Gastroesophageal sphincter (tissue), 4 donors: ENCODE measurements around the gene RSL1D1. TPM values are rescaled to one million over a fixed set of nuclear protein-coding genes. Genes with fewer than 3 reads are reported as not detected.
"Not testable (repeated sequence)": the region's sequence is repeated elsewhere in the genome, so short reads cannot be mapped to it uniquely, and the experiment has no call there.

Experiments
- ATAC-seq: fragments of 150-250 bp; one replicate; pipeline ENCODE4 v1.9.1; 2016; ENCODE audit warnings: mild to moderate bottlenecking, moderate library complexity
- H3K27ac ChIP-seq, 4 donors: fragments of 200-600 bp; sonication (generic) in 3 of 4; 1 replicate in 3 of 4; 2 replicates in 1 of 4; pipeline ENCODE4 v1.5.1; 2016 to 2019
- H3K27me3 ChIP-seq: fragments of 200-600 bp; sonication (generic); one replicate; pipeline ENCODE4 v1.5.1; 2019
- H3K36me3 ChIP-seq, 2 donors: fragments of 200-600 bp; sonication (generic); one replicate each; pipeline ENCODE4 v1.5.1; 2019; ENCODE audit warnings: control low read depth in 1 of 2
- H3K4me1 ChIP-seq, 3 donors: fragments of 200-600 bp; sonication (generic); 1 replicate in 2 of 3; 2 replicates in 1 of 3; pipeline ENCODE4 v1.5.1; 2016 to 2019; ENCODE audit warnings: control low read depth in 2 of 3
- H3K4me3 ChIP-seq, 2 donors: fragments of 200-600 bp; sonication (generic); one replicate each; pipeline ENCODE4 v1.5.1; 2019; ENCODE audit warnings: mild to moderate bottlenecking in 1 of 2, moderate library complexity in 1 of 2
- H3K9me3 ChIP-seq, 3 donors: fragments of 200-600 bp; sonication (generic); one replicate each; pipeline ENCODE4 v1.5.1; 2017 to 2019; ENCODE audit warnings: control low read depth in 2 of 3
- EP300 ChIP-seq: sonication (generic); formaldehyde crosslinking; IDR thresholded peaks from one replicate; pipeline ENCODE4 v1.6.1; 2017; ENCODE audit warnings: antibody characterized with exemption, mild to moderate bottlenecking
- POLR2A ChIP-seq, 2 donors: fragments of 450-650 bp; IDR thresholded peaks; one replicate each; pipeline ENCODE4 v1.6.1; 2017; ENCODE audit warnings: antibody characterized with exemption in 2 of 2, mild to moderate bottlenecking in 2 of 2, moderate library complexity in 1 of 2
- POLR2AphosphoS5 ChIP-seq: sonication (generic); formaldehyde crosslinking; IDR thresholded peaks from one replicate; pipeline ENCODE4 v1.6.1; 2017; ENCODE audit warnings: antibody characterized with exemption
- WGBS, 2 donors: methylation state at CpG; one replicate each; pipeline ENCODE4 v1.1.5; 2018; ENCODE audit warnings: low coverage in 1 of 2; 5-methylcytosine and 5-hydroxymethylcytosine counted together
- total RNA-seq, 4 donors: library from RNA; depleted of rRNA; stranded (reverse); fragments of >200 nt; gene quantifications; one replicate each; pipeline ENCODE4 v1.1.0, GENCODE V29; 2016
- TF ChIP-seq, protein P1 (sequence below), 4 experiments: fragments of 200-600 bp in 2 of 4; fragments of 450-650 bp in 2 of 4; sonication (generic) in 1 of 4; IDR thresholded peaks; one replicate each; pipeline ENCODE4 v1.5.1; 2017 to 2019; ENCODE audit warnings: antibody characterized with exemption in 4 of 4, mild to moderate bottlenecking in 2 of 4, moderate library complexity in 2 of 4

RSL1D1 gene
- total RNA-seq, 4 donors from 2014 or later, result 149 to 275 (median 164) TPM

DNA sequence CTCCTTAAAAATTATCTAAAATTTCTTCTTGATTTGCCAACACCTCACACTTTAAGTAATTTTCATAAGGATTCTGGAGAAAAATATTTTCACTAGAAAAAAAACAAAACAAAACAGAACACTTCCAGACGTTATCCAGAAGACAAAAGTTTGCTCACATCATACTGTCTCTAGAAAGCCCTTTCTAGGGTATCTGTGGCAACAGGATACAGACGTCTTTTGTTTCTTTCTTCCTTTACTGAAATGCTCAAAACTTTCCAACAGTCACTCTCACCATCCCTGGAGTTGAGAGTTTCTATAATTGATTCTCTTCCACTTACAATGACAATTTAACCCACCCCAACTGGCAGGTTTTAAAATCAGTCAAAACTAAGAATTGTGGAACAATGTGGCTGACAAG is 56.9 kb downstream of the RSL1D1 start:
- 8 to 16% methylated on average over 2 of the region's 2 CpGs for WGBS, 2 donors
- ATAC-seq, result no peak
- H3K4me3 ChIP-seq, result no peak overlapping the region
- peaks cover 0 to 12% of the 10 kb centered on the region in 2 donors for H3K36me3 ChIP-seq
- H3K9me3 ChIP-seq, result no peaks in the 10 kb centered on the region
- TF ChIP-seq POLR2AphosphoS5, result no peak
- no peak for TF ChIP-seq EP300
- TF ChIP-seq, protein P1, sequence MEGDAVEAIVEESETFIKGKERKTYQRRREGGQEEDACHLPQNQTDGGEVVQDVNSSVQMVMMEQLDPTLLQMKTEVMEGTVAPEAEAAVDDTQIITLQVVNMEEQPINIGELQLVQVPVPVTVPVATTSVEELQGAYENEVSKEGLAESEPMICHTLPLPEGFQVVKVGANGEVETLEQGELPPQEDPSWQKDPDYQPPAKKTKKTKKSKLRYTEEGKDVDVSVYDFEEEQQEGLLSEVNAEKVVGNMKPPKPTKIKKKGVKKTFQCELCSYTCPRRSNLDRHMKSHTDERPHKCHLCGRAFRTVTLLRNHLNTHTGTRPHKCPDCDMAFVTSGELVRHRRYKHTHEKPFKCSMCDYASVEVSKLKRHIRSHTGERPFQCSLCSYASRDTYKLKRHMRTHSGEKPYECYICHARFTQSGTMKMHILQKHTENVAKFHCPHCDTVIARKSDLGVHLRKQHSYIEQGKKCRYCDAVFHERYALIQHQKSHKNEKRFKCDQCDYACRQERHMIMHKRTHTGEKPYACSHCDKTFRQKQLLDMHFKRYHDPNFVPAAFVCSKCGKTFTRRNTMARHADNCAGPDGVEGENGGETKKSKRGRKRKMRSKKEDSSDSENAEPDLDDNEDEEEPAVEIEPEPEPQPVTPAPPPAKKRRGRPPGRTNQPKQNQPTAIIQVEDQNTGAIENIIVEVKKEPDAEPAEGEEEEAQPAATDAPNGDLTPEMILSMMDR (IDR thresholded peaks at IDR 0.05), result no peak
- TF ChIP-seq POLR2A (IDR thresholded peaks at IDR 0.05), result no peak
- H3K27ac ChIP-seq, result peak overlapping the region in 3 of 4 donors; percentile 96 to 99 (median 99)
- no peaks in the 10 kb centered on the region for H3K27me3 ChIP-seq
- peaks cover 10 to 78% (median 40%) of the 10 kb centered on the region in 3 donors for H3K4me1 ChIP-seq

DNA sequence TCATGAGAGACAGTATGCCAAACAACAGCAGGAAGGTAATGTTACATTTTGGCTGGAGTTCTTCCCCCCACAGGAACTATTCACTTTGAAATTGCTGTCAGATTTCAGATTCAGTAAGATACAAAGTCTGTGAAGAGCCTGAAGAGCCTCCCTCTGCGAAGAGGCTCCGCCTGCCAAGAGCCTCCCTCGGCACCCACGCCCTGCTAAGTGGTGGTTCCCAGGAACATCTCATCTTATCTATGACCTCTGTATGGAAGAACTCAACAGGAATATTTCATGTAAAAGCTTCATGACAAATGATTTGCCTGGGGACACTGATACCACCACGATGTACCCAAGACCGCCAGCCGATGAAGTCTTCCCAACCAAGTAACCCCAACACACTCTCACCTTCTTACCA is 57.5 kb downstream of the RSL1D1 start:
- WGBS, 2 donors, result 56 to 94% methylated on average over 3 to 7 of the region's 7 CpGs
- no peak for ATAC-seq
- no peak overlapping the region for H3K4me3 ChIP-seq
- no peaks in the 10 kb centered on the region for H3K9me3 ChIP-seq
- peaks cover 10 to 77% (median 38%) of the 10 kb centered on the region in 3 donors for H3K4me1 ChIP-seq
- no peak for TF ChIP-seq POLR2AphosphoS5
- TF ChIP-seq, protein P1 (IDR thresholded peaks at IDR 0.05), result no peak
- TF ChIP-seq EP300, result no peak
- TF ChIP-seq POLR2A (IDR thresholded peaks at IDR 0.05), result no peak
- no peaks in the 10 kb centered on the region for H3K27me3 ChIP-seq
- H3K27ac ChIP-seq, result peak overlapping the region in 3 of 4 donors; percentile 71 to 99 (median 99)
- peaks cover 0 to 12% of the 10 kb centered on the region in 2 donors for H3K36me3 ChIP-seq

DNA sequence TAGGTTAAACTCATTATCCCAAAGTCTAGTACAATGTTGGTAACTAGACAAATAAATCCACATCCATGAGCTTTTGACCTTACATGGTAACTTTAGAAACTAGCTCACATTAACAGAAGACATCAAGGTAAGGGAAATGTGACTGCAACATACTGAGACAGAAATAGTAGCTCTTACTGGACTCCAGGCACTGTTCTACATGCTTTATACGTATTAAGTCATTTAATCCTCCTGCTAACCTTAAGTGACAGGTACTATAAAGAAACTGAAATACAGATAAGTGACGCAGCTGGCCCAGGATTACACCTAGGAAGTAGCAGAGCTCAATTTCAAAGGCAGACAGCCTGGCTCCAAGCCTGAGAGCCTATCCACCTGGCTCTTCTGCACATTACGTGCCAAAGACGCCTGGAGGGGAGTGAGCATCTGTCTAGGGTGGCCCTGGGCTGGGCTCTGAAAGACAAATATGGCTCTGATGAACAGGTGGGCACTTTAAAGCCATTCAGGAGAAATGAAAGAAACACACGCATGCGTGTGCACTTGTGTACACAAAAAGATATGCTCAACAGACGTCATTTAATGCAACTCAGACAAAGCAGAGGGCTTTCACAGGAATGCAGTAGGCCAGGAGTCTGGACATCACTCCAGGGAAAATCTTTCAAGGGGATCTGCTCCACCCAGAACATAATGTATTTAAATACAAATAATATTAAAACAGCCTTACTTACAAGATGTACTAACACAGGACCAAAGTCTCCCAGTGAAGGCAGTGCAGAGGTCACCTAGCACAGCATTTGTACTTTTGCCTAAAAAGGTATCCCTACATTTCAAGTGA is 58.7 kb downstream of the RSL1D1 start:
- H3K27ac ChIP-seq, result peak overlapping the region; percentile 48 to 99 (median 85)
- H3K36me3 ChIP-seq, result peaks cover 0 to 12% of the 10 kb centered on the region in 2 donors
- no peaks in the 10 kb centered on the region for H3K9me3 ChIP-seq
- no peak overlapping the region for H3K4me3 ChIP-seq
- H3K27me3 ChIP-seq, result no peaks in the 10 kb centered on the region
- no peak for TF ChIP-seq POLR2A (IDR thresholded peaks at IDR 0.05)
- peak; percentile 25 for TF ChIP-seq POLR2AphosphoS5
- ATAC-seq, result no peak
- 20 to 55% methylated on average over 6 to 7 of the region's 7 CpGs for WGBS, 2 donors
- H3K4me1 ChIP-seq, result peaks cover 5 to 75% (median 28%) of the 10 kb centered on the region in 3 donors

DNA sequence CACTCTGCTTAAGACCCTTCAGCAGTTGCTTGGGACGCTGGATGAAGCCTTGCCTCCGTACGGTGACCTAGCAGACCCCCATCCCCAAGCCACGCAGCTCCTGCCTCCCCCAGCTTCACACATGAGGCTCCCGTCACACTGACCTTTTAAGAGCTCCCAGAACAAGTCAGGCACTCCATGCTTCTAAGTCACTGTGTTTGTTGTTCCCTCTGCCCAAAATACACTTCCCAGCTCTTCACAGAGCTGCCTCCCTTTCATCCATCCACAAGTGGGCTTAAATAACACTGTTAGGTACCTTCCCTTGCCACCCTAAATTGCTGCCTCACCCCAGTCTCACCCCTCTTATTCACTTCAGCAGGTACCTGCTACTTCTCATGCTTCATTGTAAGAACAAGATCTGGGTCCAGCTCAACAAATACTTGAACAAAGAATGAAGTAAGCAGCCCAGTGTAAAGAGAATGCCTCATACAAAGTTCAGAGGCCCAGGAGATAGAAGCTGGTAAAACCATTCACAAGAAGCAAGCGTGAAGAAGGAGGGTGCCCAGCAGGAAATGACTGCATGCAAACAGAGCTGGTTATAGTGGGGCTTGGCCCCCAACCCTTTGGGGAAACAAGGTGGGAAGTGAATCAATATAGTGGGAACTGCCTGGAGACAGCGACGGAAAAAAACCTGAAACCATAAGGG is 60.1 kb downstream of the RSL1D1 start:
- TF ChIP-seq POLR2AphosphoS5, result no peak
- TF ChIP-seq, protein P1 (IDR thresholded peaks at IDR 0.05), result no peak
- WGBS, 2 donors, result 40 to 67% methylated on average over 1 to 8 of the region's 8 CpGs
- peak overlapping the region in 3 of 4 donors; percentile 59 to 99 (median 99) for H3K27ac ChIP-seq
- H3K36me3 ChIP-seq, result peaks cover 0 to 12% of the 10 kb centered on the region in 2 donors
- peaks cover 5 to 87% (median 28%) of the 10 kb centered on the region in 3 donors for H3K4me1 ChIP-seq
- H3K27me3 ChIP-seq, result no peaks in the 10 kb centered on the region
- H3K9me3 ChIP-seq, result no peaks in the 10 kb centered on the region
- H3K4me3 ChIP-seq, result no peak overlapping the region
- ATAC-seq, result no peak

DNA sequence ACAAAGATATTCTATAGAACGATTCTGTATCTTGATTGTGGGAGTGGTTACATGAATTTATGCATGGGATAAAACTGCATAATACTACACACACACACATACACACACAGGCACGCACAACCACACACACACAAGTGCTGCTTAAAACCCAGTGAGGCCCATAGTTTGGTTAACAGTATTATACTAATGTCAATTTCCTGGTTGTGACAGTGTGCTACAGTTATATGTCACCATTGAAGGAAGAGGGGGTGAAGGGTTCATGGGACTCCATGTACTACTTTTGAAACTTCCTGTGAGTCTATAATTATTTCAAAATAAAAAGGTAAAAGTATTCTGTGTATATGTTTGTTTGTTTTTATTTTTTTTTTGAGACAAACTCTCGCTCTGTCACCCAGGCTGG is 62.4 kb downstream of the RSL1D1 start:
- WGBS, 2 donors, result 88 to 95% methylated on average over 3 of the region's 3 CpGs
- no peaks in the 10 kb centered on the region for H3K27me3 ChIP-seq
- TF ChIP-seq POLR2AphosphoS5, result no peak
- TF ChIP-seq POLR2A (IDR thresholded peaks at IDR 0.05), result no peak
- peaks cover 0 to 12% of the 10 kb centered on the region in 2 donors for H3K36me3 ChIP-seq
- no peaks in the 10 kb centered on the region for H3K9me3 ChIP-seq
- ATAC-seq, result no peak
- H3K27ac ChIP-seq, result no peak overlapping the region
- H3K4me1 ChIP-seq, result peaks cover 6 to 83% (median 20%) of the 10 kb centered on the region in 3 donors
- no peak overlapping the region for H3K4me3 ChIP-seq

DNA sequence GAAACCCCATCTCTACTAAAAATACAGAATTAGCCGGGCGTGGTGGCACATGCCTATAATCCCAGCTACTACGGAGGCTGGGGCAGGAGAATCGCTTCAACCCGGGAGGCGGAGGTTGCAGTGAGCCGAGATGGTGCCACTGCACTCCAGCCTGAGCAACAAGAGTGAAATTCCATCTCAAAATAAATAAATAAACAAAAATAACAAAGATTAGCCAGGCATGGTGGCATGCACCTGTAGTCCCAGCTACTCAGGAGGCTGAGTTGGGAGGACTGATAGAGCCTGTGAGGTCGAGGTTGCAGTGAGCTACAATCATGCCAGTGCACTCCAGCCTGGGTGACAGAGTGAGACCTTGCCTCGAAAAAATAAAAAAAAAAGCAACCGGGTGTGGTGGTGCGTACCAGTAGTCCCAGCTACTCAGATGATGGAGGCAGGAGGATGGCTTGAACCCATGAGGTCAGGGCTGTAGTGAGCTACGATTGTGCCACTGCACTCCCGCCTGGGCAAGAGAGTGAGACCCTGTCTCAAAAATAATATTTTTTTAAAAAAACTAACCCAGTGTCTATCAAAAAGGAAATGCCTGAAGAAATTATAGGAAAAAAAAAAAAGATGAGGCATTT is 66.3 kb downstream of the RSL1D1 start:
- H3K27ac ChIP-seq, result peak overlapping the region in 3 of 4 donors; percentile 8 to 89 (median 86)
- H3K4me3 ChIP-seq, ATAC-seq, H3K27me3 ChIP-seq, H3K9me3 ChIP-seq: not testable (repeated sequence)
- H3K36me3 ChIP-seq, result peaks cover 0 to 11% of the 10 kb centered on the region in 2 donors
- 91 to 92% methylated on average over 2 to 13 of the region's 13 CpGs for WGBS, 2 donors
- peaks cover 14 to 83% (median 23%) of the 10 kb centered on the region in 3 donors for H3K4me1 ChIP-seq

DNA sequence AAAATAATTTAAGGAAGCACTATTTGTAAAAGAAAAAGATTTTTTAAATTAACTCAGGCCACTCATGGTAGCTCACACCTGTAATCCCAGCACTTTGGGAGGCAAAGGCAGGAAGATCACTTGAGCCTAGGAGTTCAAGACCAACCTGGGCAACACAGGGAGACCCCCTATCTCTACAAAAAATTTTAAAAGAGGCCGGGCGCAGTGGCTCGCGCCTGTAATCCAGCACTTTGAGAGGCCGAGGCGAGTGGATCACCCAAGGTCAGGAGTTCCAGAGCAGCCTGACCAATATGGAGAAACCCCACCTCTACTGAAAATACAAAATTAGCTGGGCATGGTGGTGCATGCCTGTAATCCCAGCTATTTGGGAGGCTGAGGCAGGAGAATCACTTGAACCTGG is 67.0 kb downstream of the RSL1D1 start:
- Histone ChIP-seq H3K4me1 (peaks cover 14 to 85% (median 23%) of the 10 kb centered on the region in 3 donors), H3K27ac (peak overlapping the region; percentile 59 to 89 (median 84))
- 90 to 92% methylated on average over 2 to 5 of the region's 6 CpGs for WGBS, 2 donors
- H3K27me3 ChIP-seq, ATAC-seq, H3K4me3 ChIP-seq, H3K36me3 ChIP-seq, H3K9me3 ChIP-seq: not testable (repeated sequence)
